Frontal cortex (tissue), 4 donors: Measurements from ENCODE around the gene CDK10. TPM values are rescaled to one million over a fixed set of nuclear protein-coding genes. Genes with fewer than 3 reads are reported as not detected.
"Not testable (repeated sequence)": the region's sequence is repeated elsewhere in the genome, so short reads cannot be mapped to it uniquely, and the experiment has no call there.

ENCODE experiments used
- DNase-seq, 2 donors: peaks; one replicate each; pipeline ENCODE4 v3.0.0; 2012; ENCODE audit warnings: low spot score in 2 of 2
- FAIRE-seq: peaks from 2 replicates; lab custom pipeline; 2012; peaks lifted over from hg19 to GRCh38; lab: Jason Lieb, UNC
- total RNA-seq: library from RNA; depleted of rRNA; stranded (reverse); fragments of >200 nt; gene quantifications from one replicate; pipeline ENCODE4 v1.2.3, GENCODE V29; 2014
- donor health status: control.
- donor health status: control.
- donor health status: control.

The CDK10 gene
- total RNA-seq, 1 donor from 2014 or later = 30.6 TPM

DNA sequence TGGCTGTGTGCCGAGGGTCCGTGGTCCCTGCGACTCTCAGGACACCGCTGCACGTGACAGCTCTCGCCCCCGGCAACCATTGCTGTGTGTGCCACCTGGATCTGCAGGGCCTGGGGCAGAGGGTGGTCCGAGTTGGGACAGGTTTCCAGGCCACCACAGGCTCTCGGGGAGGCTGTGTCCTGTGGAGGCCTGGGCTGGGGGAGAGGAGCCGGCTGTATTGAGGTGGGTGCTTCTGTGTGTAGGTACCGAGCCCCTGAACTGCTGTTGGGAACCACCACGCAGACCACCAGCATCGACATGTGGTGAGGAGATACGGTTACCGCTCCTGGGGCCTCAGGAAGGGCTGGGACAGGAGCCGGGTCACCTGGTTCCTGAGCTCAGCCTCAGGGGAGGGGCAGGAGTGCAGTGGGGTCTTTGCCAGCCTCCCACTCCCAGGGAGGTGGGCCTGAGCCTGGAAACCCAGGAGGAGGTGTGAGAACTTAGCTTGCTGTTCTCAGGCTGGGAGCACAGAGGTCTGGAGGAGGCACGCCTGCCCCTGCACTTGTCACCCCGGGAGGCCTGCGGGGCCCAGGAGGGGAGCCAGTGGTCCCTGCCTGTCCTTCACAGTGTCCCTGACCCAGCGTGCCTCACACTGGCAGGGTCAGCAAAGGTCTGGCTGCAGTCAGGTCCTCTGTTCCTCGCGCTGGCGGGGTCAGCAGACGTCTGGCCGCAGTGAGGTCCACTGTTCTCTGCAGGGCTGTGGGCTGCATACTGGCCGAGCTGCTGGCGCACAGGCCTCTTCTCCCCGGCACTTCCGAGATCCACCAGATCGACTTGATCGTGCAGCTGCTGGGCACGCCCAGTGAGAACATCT is 7.7 kb downstream of the CDK10 start:
- DNase-seq = no peak
- no peak for FAIRE-seq

GRCh38 chr16:89694784-89695085 is 8.2 kb downstream of the CDK10 start:
- not testable (repeated sequence) for DNase-seq, FAIRE-seq

GRCh38 chr16:89695086-89695874 is 8.8 kb downstream of the CDK10 start:
- DNase-seq (peak; percentile 36 to 37), FAIRE-seq (no peak)

DNA sequence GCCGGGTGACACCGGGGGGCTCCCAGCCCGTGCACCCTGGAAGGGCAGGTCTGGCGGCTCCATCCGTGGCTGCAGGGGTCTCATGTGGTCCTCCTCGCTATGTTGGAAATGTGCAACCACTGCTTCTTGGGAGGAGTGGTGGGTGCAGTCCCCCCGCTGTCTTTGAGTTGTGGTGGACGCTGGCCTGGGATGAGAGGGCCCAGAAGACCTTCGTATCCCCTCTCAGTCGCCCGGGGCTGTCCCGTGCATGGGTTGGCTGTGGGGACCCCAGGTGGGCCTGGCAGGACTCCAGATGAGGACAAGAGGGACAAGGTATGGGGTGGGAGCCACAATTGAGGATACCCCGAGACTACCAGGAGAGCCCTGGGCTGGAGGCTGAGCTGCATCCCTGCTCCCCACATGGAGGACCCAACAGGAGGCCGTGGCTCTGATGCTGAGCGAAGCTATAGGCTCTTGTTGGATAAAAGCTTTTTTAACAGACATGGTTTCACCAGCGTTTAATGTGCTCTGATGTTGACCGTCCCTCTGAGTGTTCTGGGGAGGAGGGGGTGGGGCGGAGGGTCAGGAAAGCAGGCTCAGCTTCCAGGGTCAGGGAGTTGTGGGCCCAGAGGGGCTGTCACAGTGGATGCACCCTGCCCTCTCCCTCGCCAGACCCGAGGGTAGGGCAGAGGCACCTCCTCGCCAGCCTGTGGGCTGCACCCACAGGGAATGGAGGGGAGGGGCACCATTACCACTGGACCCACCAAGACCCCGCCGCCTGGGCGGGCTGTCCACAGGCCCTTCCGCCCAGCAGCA is 9.6 kb downstream of the CDK10 start:
- peak in 1 of 2 donors; percentile 36 for DNase-seq
- FAIRE-seq = no peak

DNA sequence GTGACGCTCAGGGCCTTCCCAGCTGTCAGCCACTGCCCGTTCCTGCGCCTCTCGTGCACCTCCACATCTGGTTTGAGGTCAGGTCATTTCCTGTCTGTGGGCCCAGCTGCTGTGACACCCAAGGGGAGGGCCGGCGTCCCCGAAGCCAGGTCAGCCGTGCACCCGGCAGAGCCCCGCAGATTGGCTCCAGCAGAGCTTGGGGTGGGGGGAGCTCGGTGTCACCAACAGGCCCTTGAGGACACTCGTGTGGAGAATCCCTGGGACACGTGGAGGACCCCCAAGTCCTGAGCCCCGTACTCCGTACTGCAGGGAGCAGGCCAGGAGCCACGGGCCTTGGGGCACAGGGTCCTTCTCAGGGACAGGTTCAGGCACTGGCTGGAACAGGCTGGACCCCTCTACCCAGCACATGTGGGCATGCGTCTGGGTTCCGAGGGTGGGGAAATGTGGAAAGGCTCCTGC is 10.2 kb downstream of the CDK10 start:
- DNase-seq (no peak), FAIRE-seq (no peak)

DNA sequence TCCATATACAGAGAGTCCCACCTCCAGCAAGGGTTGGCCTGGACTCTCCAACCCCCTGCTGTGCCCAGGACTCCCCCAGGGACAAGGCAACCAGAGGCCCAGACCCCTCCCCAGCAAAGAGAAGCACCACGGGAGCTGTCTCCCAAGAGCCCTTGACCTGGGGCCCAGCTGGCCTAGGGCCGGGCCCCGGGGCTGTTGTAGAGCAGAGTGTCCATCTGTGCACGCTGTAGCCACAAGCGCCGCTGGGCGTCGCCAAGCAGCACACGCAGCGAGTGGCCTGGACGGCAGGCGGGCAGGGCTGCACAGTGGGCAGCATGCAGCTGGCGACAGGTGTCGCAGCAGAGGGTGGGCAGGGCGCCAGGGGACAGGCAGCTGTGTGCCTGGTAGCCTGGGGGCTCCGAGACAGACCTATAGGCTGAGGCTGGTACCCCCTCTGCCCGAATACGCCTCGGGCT is 10.7 kb downstream of the CDK10 start:
- FAIRE-seq (no peak), DNase-seq (peak; percentile 34 to 35)

DNA sequence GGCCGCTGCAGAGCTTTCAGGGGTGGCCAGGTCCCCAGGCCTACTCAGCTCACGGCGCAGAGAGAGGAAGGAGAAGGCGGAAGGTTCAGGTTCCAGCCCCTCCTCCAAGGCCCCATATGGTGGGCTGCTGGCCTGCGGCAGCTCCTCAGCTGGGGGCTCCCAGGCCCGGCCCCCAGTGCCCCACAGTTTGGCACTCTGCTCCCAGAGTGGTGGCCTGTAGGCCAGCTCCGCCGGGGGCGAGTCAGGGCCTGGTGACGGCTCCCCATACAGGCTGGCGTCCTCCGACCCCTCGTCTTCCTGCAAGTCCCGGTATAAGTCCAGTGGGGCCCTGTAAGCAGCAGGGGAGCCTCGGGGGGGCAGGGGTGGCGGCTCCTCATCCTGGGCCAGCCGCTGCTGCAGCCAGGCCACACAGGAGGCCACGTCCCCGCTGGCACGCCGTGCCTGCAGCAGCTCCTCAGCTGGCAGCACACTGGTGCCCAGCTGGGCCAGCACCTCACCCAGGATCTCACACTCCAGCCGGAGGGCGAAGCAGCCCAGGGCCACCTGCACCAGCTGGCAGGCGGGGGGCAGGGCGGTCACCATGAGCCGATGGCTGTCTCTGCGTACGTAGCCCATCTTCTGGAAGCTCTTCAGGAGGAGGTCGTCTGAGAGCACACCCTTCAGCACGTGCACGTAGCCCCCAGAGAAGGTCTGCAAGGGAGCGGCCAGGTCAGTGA is 11.3 kb downstream of the CDK10 start:
- DNase-seq (no peak), FAIRE-seq (no peak)

GRCh38 chr16:89698717-89699116 is 12.2 kb downstream of the CDK10 start:
- not testable (repeated sequence) for DNase-seq, FAIRE-seq

DNA sequence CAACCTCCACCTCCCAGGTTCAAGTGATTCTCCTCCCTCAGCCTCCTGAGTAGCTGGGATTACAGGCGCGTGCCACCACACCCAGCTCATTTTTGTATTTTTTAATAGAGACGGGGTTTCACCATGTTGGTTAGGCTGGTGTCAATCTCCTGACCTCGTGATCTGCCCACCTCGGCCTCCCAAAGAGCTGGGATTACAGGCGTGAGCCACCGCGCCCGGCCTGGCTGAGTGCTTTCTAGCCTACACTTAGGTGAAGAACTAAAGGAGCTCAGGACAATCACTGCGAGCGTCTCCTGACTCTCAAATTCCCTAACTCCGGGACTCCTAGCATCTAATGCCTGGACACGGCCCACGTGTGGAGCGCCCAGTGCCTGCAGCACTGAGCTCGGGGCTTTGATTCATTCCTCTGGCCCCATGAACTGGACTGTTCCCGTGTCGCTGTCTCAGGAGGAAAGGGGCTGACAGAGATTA is 13.2 kb downstream of the CDK10 start:
- FAIRE-seq, DNase-seq: not testable (repeated sequence)

DNA sequence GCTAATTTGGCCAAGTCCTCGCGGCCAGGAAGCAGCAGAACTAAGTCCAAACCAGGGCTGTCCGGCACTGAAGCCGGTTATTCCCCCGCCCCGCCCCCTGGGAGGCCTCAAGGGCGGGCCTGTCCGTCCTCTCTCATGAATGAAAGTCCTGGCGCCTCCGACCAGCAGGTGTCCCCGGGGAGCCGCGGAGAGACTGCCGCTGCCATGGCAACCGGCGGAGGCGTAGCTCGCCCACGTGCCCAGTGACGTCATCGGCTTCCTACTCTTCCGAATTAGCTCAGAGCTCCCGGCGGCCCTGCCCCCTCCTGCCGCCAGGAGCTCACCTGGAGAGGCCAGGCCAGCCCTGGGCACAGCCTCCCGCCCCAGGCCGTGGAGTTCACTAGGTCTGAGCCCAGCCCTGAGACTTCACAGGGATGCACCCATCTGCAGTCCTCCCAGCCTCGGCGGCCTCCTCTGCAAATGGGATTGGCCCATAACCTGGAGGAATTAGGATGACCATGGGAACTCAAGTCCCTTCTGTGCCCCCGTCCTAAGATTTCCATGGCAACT is 13.7 kb downstream of the CDK10 start:
- FAIRE-seq (peak; percentile 39), DNase-seq (peak; percentile 99 to 100)

DNA sequence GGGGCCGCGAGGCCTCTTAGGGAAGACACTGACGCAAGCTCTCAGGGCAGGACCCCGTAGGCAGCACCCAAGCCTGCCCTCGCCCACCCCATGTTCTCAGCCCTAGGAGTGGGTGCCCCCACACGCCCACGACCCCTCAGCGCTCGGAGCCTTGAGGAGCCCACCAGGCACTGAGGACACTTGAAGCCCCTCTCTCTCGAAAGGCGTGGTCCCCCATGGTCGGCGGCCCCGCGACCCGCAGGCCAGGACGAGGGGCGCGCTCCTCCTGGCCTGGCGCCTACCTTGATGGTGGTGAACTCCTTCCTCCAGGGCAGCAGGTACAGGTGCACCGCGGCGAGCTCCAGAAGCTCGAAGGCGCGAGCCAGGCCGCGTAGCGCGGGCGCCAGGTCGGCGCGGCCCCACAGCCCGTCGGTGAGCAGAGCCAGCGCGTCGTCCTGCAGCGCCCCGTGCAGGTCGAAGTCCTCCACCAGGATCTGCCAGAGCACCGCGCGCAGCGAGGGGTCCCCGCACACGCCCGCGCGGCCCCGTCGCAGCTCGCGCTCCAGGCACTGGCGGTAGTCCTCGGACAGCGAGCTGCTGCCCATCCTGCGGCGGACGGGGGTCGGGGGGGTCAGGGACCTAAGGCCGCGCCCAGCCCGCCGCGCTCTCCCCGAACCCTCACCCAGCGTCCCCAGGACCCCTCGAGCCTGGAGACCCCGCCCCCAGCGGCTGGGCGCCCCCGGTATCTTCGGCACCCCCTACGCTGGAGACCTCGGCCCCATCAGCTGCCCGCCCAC is 14.3 kb downstream of the CDK10 start:
- FAIRE-seq = no peak
- peak; percentile 43 to 57 for DNase-seq

DNA sequence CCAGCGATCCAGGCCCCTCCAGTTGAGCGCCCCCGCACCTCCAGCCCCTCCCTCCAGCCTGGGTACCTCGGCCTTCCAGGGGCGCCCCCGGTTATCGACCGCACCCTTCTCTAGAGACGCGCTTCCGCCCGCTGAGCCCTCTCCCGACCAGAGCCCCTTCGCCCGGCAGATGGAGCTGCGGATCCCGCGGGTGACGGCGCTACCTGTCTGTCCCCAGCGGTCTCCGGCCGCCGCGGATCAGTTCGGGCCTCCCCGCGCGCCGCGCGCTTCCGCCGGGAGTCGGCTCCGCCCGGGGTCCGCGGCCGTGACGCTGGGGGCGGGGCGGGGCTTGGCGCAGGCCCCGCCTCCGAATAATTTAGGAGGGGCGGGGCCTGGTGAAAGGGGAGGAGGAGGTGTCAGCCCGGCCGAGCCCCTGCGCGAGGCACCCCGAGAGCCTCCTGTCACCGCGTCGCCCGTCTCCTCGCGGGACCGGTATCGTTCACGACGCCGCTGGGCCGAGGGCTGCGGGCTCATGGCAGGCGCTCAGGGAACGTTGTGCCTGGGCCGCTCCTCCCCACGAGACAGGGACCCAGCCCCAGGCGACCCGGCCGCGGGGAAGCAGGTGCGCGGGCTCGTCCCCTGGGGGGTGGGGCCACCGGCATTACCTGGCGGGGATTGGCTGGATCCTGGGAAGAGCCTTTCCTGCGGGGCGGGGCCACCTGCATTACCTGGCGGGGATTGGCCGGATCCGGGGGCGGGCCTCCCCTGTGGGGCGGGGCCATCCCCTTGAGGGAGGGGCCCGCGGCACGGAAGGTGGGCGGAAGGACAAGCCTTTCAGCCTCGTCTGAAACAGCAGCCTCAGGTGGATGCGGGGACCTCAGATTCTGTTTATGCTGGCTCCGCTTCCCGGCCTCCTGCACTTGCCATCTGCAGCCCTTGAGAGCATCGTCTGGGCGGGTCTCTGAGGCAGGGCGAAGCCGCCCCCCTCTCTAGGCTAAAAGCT is 15.2 kb downstream of the CDK10 start, which contains the start of gene SPATA2L:
Gene SPATA2L, minus strand, starts transcription at position 281 of the 982 bp plus-strand sequence. CDS start 473 bp downstream, outside the sequence.
- DNase-seq (peak; percentile 90 to 93), FAIRE-seq (no peak)

- DNase-seq = no peak
- FAIRE-seq = no peak
These were observed 17.8 kb downstream of the CDK10 start for GRCh38 chr16:89704281-89704680.

DNA sequence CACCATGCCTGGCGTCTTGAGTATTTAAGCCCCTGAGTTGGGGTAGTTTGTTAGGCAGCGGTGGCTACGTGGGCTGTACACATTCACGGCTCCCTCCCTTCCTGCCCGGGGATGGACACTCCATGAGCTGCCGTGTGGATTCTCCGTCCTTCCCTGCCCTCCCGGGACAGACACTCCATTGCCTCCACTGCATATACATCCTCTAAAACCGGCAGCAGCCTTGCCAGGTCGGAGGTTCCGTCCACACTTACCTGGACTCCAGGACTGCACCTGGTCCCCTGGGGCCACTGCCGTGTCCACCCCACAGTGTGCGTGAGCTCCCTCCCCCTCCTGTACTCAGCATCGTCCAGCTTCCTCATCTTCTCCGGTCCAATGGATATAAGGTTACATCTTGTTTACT is 18.5 kb downstream of the CDK10 start:
- DNase-seq (no peak), FAIRE-seq (no peak)

DNA sequence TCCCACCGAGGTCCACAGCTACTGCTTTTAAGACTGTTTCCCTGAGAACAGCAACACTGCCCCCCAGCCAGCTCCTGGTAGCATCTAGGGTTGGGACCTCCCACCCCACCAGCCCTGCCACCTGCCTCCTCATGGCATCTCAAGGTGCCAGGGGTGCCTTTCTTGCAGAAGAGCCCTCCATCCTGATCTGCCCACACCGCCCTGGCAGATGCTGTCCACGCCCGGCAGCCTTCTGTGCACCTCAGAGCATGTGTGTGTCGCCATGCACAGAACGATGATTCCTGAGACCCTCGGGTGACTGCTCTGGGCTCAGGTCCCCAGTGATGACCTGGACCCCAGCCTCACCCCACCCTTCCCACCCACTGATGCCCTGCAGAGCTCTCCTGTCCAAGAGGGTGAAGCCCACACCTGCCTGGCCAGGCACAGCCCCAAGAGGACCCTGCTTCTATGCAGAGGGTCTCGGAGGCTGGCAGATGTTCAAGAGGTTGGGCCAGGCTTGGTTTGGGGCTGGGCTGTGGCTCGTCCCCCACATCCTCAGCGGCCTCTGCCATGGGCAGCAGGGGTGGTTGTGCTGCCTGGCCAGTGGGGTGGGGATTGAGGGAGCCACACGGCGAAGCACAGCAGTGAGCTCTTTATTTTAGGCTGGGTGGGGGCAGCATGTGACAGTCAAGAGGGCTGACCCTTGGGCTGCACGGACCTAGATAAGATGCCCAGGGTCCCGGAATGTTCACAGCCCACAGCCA is 20.2 kb downstream of the CDK10 start:
- no peak for DNase-seq
- FAIRE-seq = no peak

GRCh38 chr16:89707695-89708094 is 21.2 kb downstream of the CDK10 start:
- no peak for FAIRE-seq
- DNase-seq = no peak
